KOPT-K1 (cell line): ENCODE measurements around the gene LANCL2.

Experiments used
- H3K27ac ChIP-seq: fragments of 200-600 bp; sonication (generic); 2 replicates; pipeline ENCODE4 v1.5.1; 2016; ENCODE audit warnings: antibody characterized with exemption, mild to moderate bottlenecking, low read depth, low read length; ENCODE audit not compliant: poor library complexity, severe bottlenecking
- H3K36me3 ChIP-seq: fragments of 200-600 bp; sonication (generic); 2 replicates; pipeline ENCODE4 v1.5.1; 2017; ENCODE audit warnings: antibody characterized with exemption, mild to moderate bottlenecking, low read length, moderate library complexity; ENCODE audit not compliant: insufficient read depth
- H3K9me3 ChIP-seq: fragments of 200-600 bp; sonication (generic); 2 replicates; pipeline ENCODE4 v1.5.1; 2017; ENCODE audit warnings: antibody characterized with exemption, low read length, mild to moderate bottlenecking; ENCODE audit not compliant: insufficient read depth, poor library complexity, severe bottlenecking

Gene LANCL2

DNA sequence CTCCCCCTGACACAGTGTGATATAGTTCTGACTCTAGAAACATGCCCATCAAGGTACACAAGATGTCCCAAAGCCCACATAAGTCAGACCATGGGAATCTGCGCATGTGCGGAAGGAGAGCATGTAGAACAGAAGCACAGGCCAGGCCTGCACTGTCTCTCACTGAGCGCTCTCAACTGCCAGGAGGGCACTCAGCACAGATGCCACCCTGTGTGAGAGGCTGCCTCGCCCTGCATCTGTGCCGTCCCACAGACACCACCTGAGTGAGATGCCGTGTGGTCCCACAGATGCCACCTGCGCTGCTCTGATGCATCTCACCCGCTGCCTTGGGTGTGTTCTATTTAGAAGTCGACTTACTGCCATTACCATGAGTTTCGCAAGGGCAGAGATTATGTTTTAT, 108.8 kb downstream of the LANCL2 start:
- Histone ChIP-seq H3K36me3 (no peaks in the 10 kb centered on the region), H3K27ac (no peak overlapping the region), H3K9me3 (no peaks in the 10 kb centered on the region)

DNA sequence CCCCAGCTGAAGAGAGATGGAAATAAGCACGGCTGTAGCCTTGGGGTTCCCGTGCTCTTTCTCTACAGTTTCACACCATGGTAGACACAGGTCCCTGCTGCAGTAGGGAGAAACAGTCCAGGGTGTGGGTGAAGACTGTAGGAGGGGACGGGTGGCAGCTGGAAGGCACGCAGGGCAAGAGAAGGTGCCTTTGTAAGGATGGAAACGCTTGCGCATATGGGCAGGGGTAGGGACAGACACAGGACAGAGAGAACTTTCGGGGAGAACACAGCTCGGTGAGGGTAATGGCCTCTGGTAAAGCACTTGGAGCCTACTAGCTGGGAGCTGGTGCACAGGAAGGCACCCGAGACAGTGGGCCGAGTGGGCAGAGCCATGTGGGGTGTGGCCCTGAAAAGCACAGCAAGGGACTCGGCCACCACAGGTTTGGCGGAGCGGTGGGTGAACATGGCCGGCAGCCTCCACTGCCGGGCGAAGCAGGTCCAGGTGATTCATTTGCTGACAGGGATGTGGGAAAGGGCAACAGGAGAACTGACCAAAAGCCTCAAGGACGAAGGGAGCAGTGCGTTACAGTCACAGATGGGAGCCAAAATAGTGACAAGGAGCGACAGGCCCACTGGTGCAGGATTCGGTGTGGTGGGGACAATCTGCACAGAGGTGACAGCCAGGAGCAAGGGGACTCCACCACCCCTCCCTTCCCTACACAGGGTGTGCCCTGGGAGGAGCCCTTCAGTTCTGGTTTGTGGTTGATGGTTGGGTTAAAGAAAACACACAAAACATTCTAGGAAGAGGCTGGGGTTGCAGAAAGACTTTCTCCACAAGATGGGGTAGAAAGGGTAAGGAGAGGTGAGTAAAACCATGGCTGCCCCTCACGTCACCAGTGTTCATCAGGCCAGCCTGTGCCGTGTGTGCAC, 110.1 kb downstream of the LANCL2 start:
- Histone ChIP-seq H3K36me3 (no peaks in the 10 kb centered on the region), H3K9me3 (no peaks in the 10 kb centered on the region), H3K27ac (no peak overlapping the region)

DNA sequence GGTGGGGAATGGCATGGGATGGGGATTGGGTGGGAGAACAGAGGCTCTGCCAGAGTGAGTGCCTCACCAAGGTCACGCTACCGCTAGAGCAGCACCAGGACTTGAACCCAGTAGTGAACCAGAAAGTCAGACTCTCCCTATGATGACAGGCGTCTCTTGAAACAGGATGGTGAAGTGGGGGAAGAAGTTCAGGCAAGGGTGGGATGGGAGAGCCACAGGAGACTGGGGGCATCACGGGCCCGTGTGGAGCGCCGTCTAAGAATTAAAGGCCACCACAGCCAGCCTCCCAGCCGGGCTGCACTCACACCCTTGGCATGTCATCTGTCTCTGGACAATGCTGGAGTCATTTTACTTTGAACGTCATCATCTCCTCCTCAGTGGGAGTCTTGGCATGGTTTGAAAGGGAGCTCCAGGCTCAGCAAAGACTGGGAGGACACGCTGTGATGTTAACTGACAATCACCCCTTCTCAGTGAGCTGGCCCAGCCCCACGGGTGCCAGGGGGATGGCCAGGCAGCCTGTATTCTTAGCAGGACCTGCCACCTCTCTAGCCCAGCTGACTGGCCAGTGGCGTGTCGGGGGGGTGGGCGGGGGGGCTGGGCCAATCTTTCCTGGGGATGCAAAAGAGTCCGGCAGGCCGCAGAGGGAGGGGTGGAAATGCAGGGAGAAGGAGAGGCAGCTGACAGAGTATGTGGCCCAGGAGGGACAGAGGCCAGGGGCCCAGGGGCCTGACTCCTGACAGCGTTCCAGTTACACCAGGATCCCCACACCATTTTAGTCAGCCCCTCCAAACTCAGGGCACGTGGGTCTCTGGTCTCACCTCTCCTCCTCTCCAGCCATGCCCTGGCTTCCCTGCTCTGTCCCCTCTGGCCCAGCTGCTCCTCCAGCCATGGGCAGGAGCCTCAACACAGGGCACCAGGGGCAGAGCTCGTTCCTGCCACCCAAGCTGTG, 111.0 kb downstream of the LANCL2 start:
- H3K36me3 ChIP-seq: no peaks in the 10 kb centered on the region
- H3K27ac ChIP-seq: no peak overlapping the region
- H3K9me3 ChIP-seq: no peaks in the 10 kb centered on the region

DNA sequence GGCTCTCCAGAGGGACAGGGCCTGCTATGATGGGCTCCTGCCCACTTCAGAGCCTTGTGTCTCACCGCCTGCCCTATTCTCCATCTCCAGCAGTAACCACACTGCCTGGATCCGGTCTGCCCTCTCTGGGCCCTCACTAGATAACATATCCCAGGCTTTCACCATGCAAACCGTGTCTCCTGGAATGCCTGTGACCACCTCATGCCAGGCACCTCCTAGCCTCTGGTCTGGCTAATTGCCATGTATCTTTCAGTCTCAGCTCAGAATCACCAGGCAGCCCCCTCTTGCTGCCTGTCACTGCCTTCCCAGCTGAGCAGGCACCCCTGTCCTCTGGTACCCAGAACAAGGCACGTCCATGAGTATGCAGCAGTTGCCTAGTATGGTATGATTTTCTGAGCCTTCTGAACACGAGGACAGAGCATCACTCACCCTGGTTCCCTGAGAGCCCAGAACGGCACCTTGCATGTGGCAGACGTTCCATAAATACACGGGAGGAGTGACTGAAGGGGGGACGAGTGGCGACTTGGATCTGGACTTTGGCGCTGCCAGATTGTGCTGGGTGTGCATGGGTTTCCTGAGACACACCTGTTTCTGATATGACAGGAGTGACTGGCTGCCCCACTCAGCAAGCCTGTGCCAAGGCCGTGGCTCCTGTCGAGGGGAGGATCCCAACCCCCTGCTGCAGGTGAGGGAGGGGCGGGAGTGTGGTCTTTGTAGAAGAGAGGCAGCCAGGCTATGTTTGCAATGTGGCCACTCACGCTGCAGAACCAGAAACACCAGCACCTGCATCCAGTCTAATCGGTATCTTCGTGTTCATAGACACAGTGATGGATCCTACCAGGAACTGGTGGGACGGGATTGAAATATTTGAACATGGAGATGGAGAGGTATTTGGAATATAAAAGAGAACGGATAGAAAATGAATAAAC, 112.0 kb downstream of the LANCL2 start:
- Histone ChIP-seq H3K36me3 (no peaks in the 10 kb centered on the region), H3K9me3 (no peaks in the 10 kb centered on the region), H3K27ac (no peak overlapping the region)

DNA sequence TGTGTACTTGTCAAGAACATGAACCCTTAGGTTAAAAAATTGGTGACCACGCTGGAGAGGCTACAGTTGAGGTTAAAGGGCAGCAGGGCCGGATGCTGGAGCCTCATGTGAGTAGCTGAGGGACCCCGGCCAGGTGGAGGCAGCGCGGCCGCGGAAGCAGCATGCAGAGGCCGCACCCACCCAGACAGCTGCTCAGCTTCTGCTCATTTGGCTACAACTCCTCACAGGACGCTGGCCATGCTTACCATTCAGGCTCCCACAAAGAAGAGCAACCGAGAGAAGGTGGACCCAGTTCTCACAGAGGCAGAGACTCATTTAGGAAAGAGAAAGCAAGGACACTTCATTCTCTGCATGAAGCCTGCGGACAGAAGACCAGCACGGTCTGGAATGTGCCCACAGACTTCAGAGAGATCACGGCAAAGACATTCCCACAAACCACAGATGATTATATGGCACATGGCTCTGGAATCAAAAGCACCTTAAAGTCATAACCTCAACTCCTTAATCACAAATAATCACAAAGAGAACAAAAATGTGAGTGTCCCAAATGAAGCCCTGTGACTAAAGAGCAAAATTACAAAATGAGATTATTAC, 112.7 kb downstream of the LANCL2 start:
- Histone ChIP-seq H3K36me3 (no peaks in the 10 kb centered on the region), H3K27ac (no peak overlapping the region), H3K9me3 (no peaks in the 10 kb centered on the region)

DNA sequence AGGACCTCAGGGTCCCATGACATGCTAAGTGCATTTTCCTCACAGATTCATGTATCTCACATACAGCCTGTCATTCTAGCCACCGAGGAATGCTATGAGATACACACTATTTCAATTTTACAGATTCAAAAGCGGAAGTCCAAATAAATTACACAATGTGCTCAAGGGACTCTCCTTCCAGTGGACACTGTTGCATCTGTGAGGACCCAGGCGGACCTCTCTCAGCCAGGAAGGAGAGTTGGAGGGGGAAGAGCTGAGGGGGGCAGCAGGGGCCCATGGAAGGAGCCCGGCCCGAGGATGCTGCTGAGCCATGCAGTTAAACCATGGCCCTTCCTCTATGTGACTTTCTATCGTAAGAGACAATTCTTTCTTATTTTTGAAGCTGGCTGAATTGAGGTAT, 113.6 kb downstream of the LANCL2 start:
- H3K27ac ChIP-seq: no peak overlapping the region
- H3K36me3 ChIP-seq: no peaks in the 10 kb centered on the region
- no peaks in the 10 kb centered on the region for H3K9me3 ChIP-seq

DNA sequence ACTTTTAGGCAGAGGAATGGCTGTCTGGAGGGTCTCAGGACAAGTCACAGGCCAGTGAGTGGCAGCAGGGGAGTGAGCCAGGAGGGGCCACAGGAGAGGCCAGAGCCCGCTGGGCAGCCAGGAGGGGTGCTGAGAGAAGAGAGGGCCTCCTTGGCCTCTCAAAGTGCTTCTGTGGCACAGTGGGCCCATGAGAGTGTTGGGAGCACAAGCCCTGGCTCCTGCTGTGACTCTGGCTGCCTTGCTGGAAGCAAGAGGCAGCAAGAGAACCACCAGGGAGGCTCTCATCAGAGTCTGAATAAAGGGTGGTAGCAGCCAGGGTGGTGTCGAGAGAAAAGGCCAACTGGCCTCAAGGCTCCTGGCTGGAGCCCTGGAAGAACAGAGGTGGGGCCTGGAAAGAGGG, 116.0 kb downstream of the LANCL2 start:
- no peak overlapping the region for H3K27ac ChIP-seq
- no peaks in the 10 kb centered on the region for H3K36me3 ChIP-seq
- H3K9me3 ChIP-seq: no peaks in the 10 kb centered on the region

DNA sequence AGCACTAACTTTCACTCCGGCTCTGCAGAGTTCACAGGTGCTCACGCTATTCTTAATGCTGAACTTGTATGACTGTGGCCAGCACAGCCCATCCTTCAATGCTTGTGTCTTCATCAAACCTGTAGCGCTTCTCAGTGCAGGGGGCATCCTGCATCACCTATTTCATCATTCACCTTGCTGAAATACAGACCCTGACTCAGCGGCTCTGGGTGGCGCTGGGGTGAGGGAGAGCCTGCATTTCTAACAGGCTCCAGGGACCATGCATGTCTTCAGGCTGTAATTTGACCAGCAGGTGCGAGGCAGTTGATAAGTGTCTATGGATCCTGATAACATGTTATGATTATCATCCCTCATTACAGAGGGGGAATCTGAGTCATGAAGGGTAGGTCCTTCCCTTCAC, 117.9 kb downstream of the LANCL2 start:
- Histone ChIP-seq H3K9me3 (no peaks in the 10 kb centered on the region), H3K27ac (no peak overlapping the region), H3K36me3 (peaks cover 5% of the 10 kb centered on the region; the same call in 1 of the 2 replicates)
